Activated CD8-positive, alpha-beta memory T cell treated with anti-CD3 and anti-CD28 coated beads, Interleukin-2, amount 10 ng/mL, durations not matched to agents 7 days and 5 days (primary cell): ENCODE results near the gene AGAP2. TPM values are rescaled to one million over a fixed set of nuclear protein-coding genes. Genes with fewer than 3 reads are reported as not detected.

Experiments used
- ATAC-seq: fragments of 150-1000 bp; cut with Tn5 transposase; one replicate; pipeline ENCODE4 v1.10.0; 2021; ENCODE audit warnings: moderate library complexity
- CTCF ChIA-PET: fragments of 350-600 bp; sonication (Branson Sonifier 250); formaldehyde crosslinking; loops from one replicate; lab custom pipeline; 2021; ENCODE audit warnings: antibody characterized with exemption; lab: Charles Lee
- DNase-seq: peaks from one replicate; pipeline ENCODE4 v3.0.0-alpha.2; 2020
- H3K27ac Mint-ChIP-seq: one replicate; pipeline ENCODE4 v1.8.0; 2021; ENCODE audit warnings: mild to moderate bottlenecking, mixed read lengths
- H3K27me3 Mint-ChIP-seq: one replicate; pipeline ENCODE4 v1.8.0; 2021; ENCODE audit warnings: mixed read lengths
- H3K36me3 Mint-ChIP-seq: one replicate; pipeline ENCODE4 v1.8.0; 2021; ENCODE audit warnings: mild to moderate bottlenecking, mixed read lengths
- H3K4me1 Mint-ChIP-seq: one replicate; pipeline ENCODE4 v1.8.0; 2021; ENCODE audit warnings: mixed read lengths
- H3K4me3 Mint-ChIP-seq: one replicate; pipeline ENCODE4 v1.8.0; 2021; ENCODE audit warnings: mild to moderate bottlenecking, moderate library complexity, mixed read lengths
- H3K9me3 Mint-ChIP-seq: one replicate; pipeline ENCODE4 v1.8.0; 2022; ENCODE audit warnings: low read depth, mixed read lengths
- microRNA-seq: library from miRNA; unstranded; fragments of <30 nt; microRNA quantifications from one replicate; pipeline ENCODE4 v1.2.0, GENCODE V29; 2022
- total RNA-seq, 2 experiments: library from RNA; stranded (reverse); gene quantifications; one replicate each; pipeline ENCODE4 v1.2.3, GENCODE V29; 2021

Gene AGAP2
- total RNA-seq, 2 experiments from 2014 or later = 70.7 to 72.7 TPM

DNA sequence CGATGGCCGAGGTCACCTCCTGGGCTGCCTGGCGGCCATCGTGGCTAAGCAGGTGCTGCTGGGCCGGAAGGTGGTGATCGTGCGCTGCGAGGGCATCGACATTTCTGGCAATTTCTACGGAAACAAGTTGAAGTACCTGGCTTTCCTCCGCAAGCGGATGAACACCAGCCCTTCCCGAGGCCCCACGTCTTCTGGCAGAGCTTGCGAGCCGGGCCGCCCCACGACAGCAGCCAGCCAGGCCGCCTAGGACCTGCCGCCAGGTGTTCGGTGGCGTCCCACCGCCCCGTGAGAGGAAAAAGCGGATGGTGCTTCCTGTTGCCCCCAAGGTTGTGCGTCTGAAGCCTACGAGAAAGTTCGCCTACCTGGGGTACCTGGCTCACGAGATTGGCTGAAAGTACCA lies 63.9 kb downstream of the AGAP2 start:
- no peak for DNase-seq
- Mint-ChIP-seq H3K4me1 (no peaks in the 10 kb centered on the region), H3K4me3 (no peak overlapping the region), H3K27me3 (peaks cover 7% of the 10 kb centered on the region), H3K27ac (no peak overlapping the region), H3K36me3 (no peaks in the 10 kb centered on the region), H3K9me3 (no peaks in the 10 kb centered on the region)
- CTCF ChIA-PET = interaction anchor here (1.0 kb wide), 1 partner anchor 91 kb away, joined by 3 read pairs; no protein-coding TSS in a partner anchor
- no peak for ATAC-seq

Small RNA genes within 50 kb of the gene (microRNA-seq; reads per million reads assigned to microRNA genes)
- gene MIR6759 = not detected

Other genes starting within 250 kb of the AGAP2 start
- gene DDIT3, start 218.2 kb downstream of the AGAP2 start, total RNA-seq = 10 to 100 TPM; 15.3 to 15.9 TPM
- 10 to 100 TPM; 80.9 to 85.4 TPM for gene MBD6, start 215.9 kb downstream of the AGAP2 start, total RNA-seq
- gene DCTN2, start 191.6 kb downstream of the AGAP2 start, total RNA-seq = 10 to 100 TPM; 90.8 to 99.0 TPM
- 1 to 10 TPM; 1.9 to 2.1 TPM for gene KIF5A, start 188.7 kb downstream of the AGAP2 start, total RNA-seq
- 10 to 100 TPM; 21.4 to 22.2 TPM for gene PIP4K2C, start 147.6 kb downstream of the AGAP2 start, total RNA-seq
- 10 to 100 TPM; 20.8 to 21.2 TPM for gene DTX3, start 133.9 kb downstream of the AGAP2 start, total RNA-seq
- under 1 TPM; 0.70 to 0.84 TPM for gene ARHGEF25, start 127.3 kb downstream of the AGAP2 start, total RNA-seq
- 1 to 10 TPM; 2.4 to 8.2 TPM for gene B4GALNT1, start 105.5 kb downstream of the AGAP2 start, total RNA-seq
- 100 to 1,000 TPM; 117 to 123 TPM for gene OS9, start 44.6 kb downstream of the AGAP2 start, total RNA-seq
- gene TSPAN31, start 6.3 kb upstream of the AGAP2 start, total RNA-seq = 10 to 100 TPM in 1 of 2 experiments, 1 to 10 TPM in 1; 10.0 to 19.4 TPM
- gene CDK4, start 13.6 kb upstream of the AGAP2 start, total RNA-seq = 100 to 1,000 TPM; 127 to 167 TPM
- 10 to 100 TPM; 21.0 to 24.9 TPM for gene MARCHF9, start 16.4 kb upstream of the AGAP2 start, total RNA-seq
- 1 to 10 TPM; 4.5 to 5.4 TPM for gene CYP27B1, start 28.3 kb upstream of the AGAP2 start, total RNA-seq
- gene METTL1, start 33.4 kb upstream of the AGAP2 start, total RNA-seq = 10 to 100 TPM; 22.1 to 32.1 TPM
- 1 to 10 TPM; 3.9 to 4.1 TPM for gene EEF1AKMT3, start 33.9 kb upstream of the AGAP2 start, total RNA-seq
- gene TSFM, start 44.0 kb upstream of the AGAP2 start, total RNA-seq = 10 to 100 TPM; 32.2 to 45.8 TPM
- gene AVIL, start 80.0 kb upstream of the AGAP2 start, total RNA-seq = 1 to 10 TPM in 1 of 2 experiments, under 1 TPM in 1; 0.79 to 2.0 TPM
- gene CTDSP2, start 108.0 kb upstream of the AGAP2 start, total RNA-seq = 100 to 1,000 TPM in 1 of 2 experiments, 10 to 100 TPM in 1; 76.2 to 103 TPM
- 10 to 100 TPM; 14.8 to 21.0 TPM for gene ATP23, start 202.8 kb upstream of the AGAP2 start, total RNA-seq